ENCODE data around the gene CD82.

Gene CD82

DNA sequence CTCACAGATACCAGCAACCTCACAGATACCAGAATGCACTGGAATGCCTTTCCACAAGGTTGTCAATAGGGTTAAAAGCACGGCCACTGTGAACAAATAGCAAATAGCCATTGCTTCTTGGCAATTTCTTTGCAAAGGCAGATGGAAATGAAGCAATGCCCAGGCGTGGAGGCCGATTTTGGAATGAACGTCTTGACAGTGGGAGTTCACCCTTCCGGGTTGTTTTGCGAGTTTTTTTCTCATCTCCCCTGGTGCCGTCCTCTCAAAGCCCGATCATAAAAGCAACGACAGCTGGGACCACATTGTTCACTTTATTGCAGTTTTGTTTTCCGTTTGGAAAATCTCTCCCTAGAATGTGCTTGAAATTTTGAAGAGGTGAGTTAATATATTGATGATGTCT lies 38.0 kb upstream of the CD82 start:
- Histone ChIP-seq H3K4me3 (ENCODE audit: low read length in 2 of 2) (no peak overlapping the region), H3K14ac (ENCODE audit: low read length) (no peak overlapping the region), H3K18ac (ENCODE audit: low read length) (peak overlapping the region; percentile 2), H3K4me1 (ENCODE audit: control insufficient read depth in 2 of 2, insufficient read depth in 1 of 2, low read depth in 1 of 2, low read length in 2 of 2) (peaks cover 0 to 18% of the 10 kb centered on the region in 2 donors), H2BK15ac (ENCODE audit: low read length) (no peak overlapping the region), H2AFZ (ENCODE audit: low read length) (peak overlapping the region; percentile 38), H3K79me1 (ENCODE audit: low read depth, low read length) (no peaks in the 10 kb centered on the region), H2BK120ac (ENCODE audit: low read depth, low read length) (no peak overlapping the region), H4K91ac (ENCODE audit: low read depth, low read length, poor library complexity) (no peak overlapping the region), H3K27ac (replicated peaks; ENCODE audit: low read length) (no peak overlapping the region), H2AK5ac (ENCODE audit: low read depth, low read length) (no peak overlapping the region), H3K9ac (ENCODE audit: low read depth, low read length, poor library complexity) (no peak overlapping the region), H4K8ac (ENCODE audit: low read depth, low read length) (no peak overlapping the region), H3K27me3 (ENCODE audit: control insufficient read depth in 3 of 3, insufficient read depth in 3 of 3, low read depth in 1 of 3, low read length in 3 of 3) (peaks cover 0 to 29% (median 0%) of the 10 kb centered on the region in 3 experiments), H3K4ac (ENCODE audit: low read length) (no peak overlapping the region), H2BK12ac (ENCODE audit: low read length) (no peak overlapping the region), H3K36me3 (replicated peaks in 1 of 2; ENCODE audit: control insufficient read depth in 2 of 2, insufficient read depth in 2 of 2, low read length in 2 of 2) (no peaks in the 10 kb centered on the region), H3K9me3 (replicated peaks in 1 of 2; ENCODE audit: control insufficient read depth in 2 of 2, insufficient read depth in 1 of 2, low read depth in 1 of 2, low read length in 2 of 2) (no peaks in the 10 kb centered on the region), H2BK5ac (ENCODE audit: low read length) (no peak overlapping the region), H3K23ac (ENCODE audit: low read depth, low read length, poor library complexity) (no peak overlapping the region), H3K4me2 (ENCODE audit: insufficient read depth, low read length, poor library complexity, severe bottlenecking) (no peak overlapping the region)
- no CpG with 5 or more reads among the region's 10 CpGs for WGBS, 2 donors (ENCODE audit: extremely low coverage in 2 of 2, insufficient read length in 2 of 2, insufficient replicate concordance in 1 of 2)
- no peak for DNase-seq (ENCODE audit: low spot score)

DNA sequence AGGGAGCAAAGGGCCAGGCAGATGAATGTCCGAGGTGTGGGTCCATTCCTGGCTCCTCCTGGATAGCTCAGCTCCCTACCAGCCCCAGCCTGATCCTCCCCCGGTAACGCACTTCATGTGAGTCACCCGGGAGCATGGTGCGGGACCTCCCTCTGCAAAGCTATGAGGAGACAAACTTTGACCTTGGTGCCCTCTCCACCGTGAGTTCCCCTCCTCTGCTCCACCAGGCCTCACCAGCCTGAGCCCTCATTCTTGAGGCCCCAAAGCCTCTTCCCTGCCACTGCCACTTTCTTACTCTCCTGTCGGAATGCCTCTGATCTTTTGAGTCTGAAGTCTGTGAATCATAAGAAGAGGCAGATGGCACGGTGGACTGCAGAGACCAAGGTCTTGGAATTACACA lies 37.4 kb upstream of the CD82 start:
- H3K36me3 ChIP-seq (replicated peaks in 1 of 2; ENCODE audit: control insufficient read depth in 2 of 2, insufficient read depth in 2 of 2, low read length in 2 of 2) = no peaks in the 10 kb centered on the region
- DNase-seq (ENCODE audit: low spot score) = no peak

DNA sequence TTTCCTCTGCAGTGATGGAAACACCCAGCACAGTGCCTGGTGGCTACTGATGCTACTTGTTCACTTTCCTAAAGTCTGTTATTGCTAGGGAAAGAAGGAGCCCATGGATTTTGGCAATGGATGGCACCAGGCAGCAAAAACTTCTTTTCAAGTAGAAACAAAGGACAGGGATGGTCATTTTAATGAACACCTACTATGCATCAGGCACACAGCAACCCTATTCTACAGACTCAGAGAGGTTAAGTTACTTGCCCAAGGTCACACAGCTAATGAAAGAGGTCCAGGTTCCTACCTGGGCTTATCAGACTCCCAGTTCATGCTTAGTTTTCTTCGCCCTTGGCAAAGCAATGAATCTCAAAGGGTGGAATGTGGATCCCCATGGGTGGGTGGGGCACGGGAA lies 36.9 kb upstream of the CD82 start:
- Histone ChIP-seq H3K9ac (ENCODE audit: low read depth, low read length, poor library complexity) (no peak overlapping the region), H4K8ac (ENCODE audit: low read depth, low read length) (no peak overlapping the region), H3K18ac (ENCODE audit: low read length) (no peak overlapping the region), H2BK120ac (ENCODE audit: low read depth, low read length) (no peak overlapping the region), H3K36me3 (replicated peaks in 1 of 2; ENCODE audit: control insufficient read depth in 2 of 2, insufficient read depth in 2 of 2, low read length in 2 of 2) (no peaks in the 10 kb centered on the region), H2BK12ac (ENCODE audit: low read length) (no peak overlapping the region), H3K27ac (replicated peaks; ENCODE audit: low read length) (no peak overlapping the region), H4K91ac (ENCODE audit: low read depth, low read length, poor library complexity) (no peak overlapping the region), H3K4me1 (ENCODE audit: control insufficient read depth in 2 of 2, insufficient read depth in 1 of 2, low read depth in 1 of 2, low read length in 2 of 2) (peaks cover 0 to 18% of the 10 kb centered on the region in 2 donors), H3K4me3 (ENCODE audit: low read length in 2 of 2) (no peak overlapping the region), H3K23ac (ENCODE audit: low read depth, low read length, poor library complexity) (no peak overlapping the region), H3K14ac (ENCODE audit: low read length) (no peak overlapping the region), H2AFZ (ENCODE audit: low read length) (no peak overlapping the region), H2BK15ac (ENCODE audit: low read length) (no peak overlapping the region), H3K4ac (ENCODE audit: low read length) (no peak overlapping the region), H3K27me3 (ENCODE audit: control insufficient read depth in 3 of 3, insufficient read depth in 3 of 3, low read depth in 1 of 3, low read length in 3 of 3) (peaks cover 0 to 29% (median 0%) of the 10 kb centered on the region in 3 experiments), H2AK5ac (ENCODE audit: low read depth, low read length) (no peak overlapping the region), H3K4me2 (ENCODE audit: insufficient read depth, low read length, poor library complexity, severe bottlenecking) (no peak overlapping the region), H3K79me1 (ENCODE audit: low read depth, low read length) (no peaks in the 10 kb centered on the region), H3K9me3 (replicated peaks in 1 of 2; ENCODE audit: control insufficient read depth in 2 of 2, insufficient read depth in 1 of 2, low read depth in 1 of 2, low read length in 2 of 2) (no peaks in the 10 kb centered on the region), H2BK5ac (ENCODE audit: low read length) (no peak overlapping the region)
- no peak for DNase-seq (ENCODE audit: low spot score)
- WGBS, 2 donors (ENCODE audit: extremely low coverage in 2 of 2, insufficient read length in 2 of 2, insufficient replicate concordance in 1 of 2) = no CpG with 5 or more reads among the region's 2 CpGs

More for the DNA sequence above, 37.4 kb upstream of the CD82 start:
- no peak overlapping the region for H2BK5ac ChIP-seq (ENCODE audit: low read length)
- H2AK5ac ChIP-seq (ENCODE audit: low read depth, low read length) = no peak overlapping the region
- H2BK12ac ChIP-seq (ENCODE audit: low read length) = no peak overlapping the region
- no peak overlapping the region for H2BK15ac ChIP-seq (ENCODE audit: low read length)
- no peaks in the 10 kb centered on the region for H3K9me3 ChIP-seq (replicated peaks in 1 of 2; ENCODE audit: control insufficient read depth in 2 of 2, insufficient read depth in 1 of 2, low read depth in 1 of 2, low read length in 2 of 2)
- no peak overlapping the region for H2AFZ ChIP-seq (ENCODE audit: low read length)
- H3K9ac ChIP-seq (ENCODE audit: low read depth, low read length, poor library complexity) = no peak overlapping the region
- H3K14ac ChIP-seq (ENCODE audit: low read length) = no peak overlapping the region
- H3K79me1 ChIP-seq (ENCODE audit: low read depth, low read length) = no peaks in the 10 kb centered on the region
- H3K4me3 ChIP-seq (ENCODE audit: low read length in 2 of 2) = no peak overlapping the region
- no peak overlapping the region for H4K91ac ChIP-seq (ENCODE audit: low read depth, low read length, poor library complexity)
- no peak overlapping the region for H3K18ac ChIP-seq (ENCODE audit: low read length)
- no peak overlapping the region for H4K8ac ChIP-seq (ENCODE audit: low read depth, low read length)
- peaks cover 0 to 18% of the 10 kb centered on the region in 2 donors for H3K4me1 ChIP-seq (ENCODE audit: control insufficient read depth in 2 of 2, insufficient read depth in 1 of 2, low read depth in 1 of 2, low read length in 2 of 2)
- WGBS, 2 donors (ENCODE audit: extremely low coverage in 2 of 2, insufficient read length in 2 of 2, insufficient replicate concordance in 1 of 2) = no CpG with 5 or more reads among the region's 8 CpGs
- H3K23ac ChIP-seq (ENCODE audit: low read depth, low read length, poor library complexity) = no peak overlapping the region
- no peak overlapping the region for H3K27ac ChIP-seq (replicated peaks; ENCODE audit: low read length)
- H3K4ac ChIP-seq (ENCODE audit: low read length) = no peak overlapping the region
- no peak overlapping the region for H3K4me2 ChIP-seq (ENCODE audit: insufficient read depth, low read length, poor library complexity, severe bottlenecking)
- no peak overlapping the region for H2BK120ac ChIP-seq (ENCODE audit: low read depth, low read length)
- H3K27me3 ChIP-seq (ENCODE audit: control insufficient read depth in 3 of 3, insufficient read depth in 3 of 3, low read depth in 1 of 3, low read length in 3 of 3) = peaks cover 0 to 29% (median 0%) of the 10 kb centered on the region in 3 experiments

DNA sequence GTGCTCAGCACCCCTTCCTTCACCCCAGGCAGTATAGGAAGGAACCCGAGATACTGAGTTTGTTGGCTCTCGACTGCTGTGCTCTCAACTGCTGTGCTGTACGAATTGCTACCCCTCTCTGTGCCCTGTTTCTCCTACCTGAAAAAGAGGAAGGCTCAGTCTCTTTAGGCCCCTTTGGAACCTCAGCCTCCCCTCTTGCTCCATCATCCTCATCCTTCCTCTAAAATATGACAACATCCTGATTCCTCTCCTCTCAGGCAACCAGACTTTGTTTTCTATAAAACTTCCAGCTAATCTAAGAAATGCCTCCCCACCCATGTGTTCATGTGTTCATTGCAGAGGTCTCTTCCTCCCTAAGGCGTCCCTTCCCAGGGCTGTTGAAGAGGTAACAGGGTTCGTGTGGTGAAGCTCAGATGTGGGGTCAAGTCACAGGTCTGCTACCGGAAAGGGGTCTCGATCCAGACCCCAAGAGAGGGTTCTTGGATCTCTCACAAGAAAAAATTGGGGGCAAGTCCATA lies 35.5 kb upstream of the CD82 start:
- Histone ChIP-seq H3K36me3 (replicated peaks in 1 of 2; ENCODE audit: control insufficient read depth in 2 of 2, insufficient read depth in 2 of 2, low read length in 2 of 2) (no peaks in the 10 kb centered on the region), H2BK15ac (ENCODE audit: low read length) (no peak overlapping the region), H3K27ac (replicated peaks; ENCODE audit: low read length) (no peak overlapping the region), H3K14ac (ENCODE audit: low read length) (no peak overlapping the region), H2BK12ac (ENCODE audit: low read length) (no peak overlapping the region), H2AFZ (ENCODE audit: low read length) (no peak overlapping the region), H4K91ac (ENCODE audit: low read depth, low read length, poor library complexity) (no peak overlapping the region), H2AK5ac (ENCODE audit: low read depth, low read length) (no peak overlapping the region), H3K9me3 (replicated peaks in 1 of 2; ENCODE audit: control insufficient read depth in 2 of 2, insufficient read depth in 1 of 2, low read depth in 1 of 2, low read length in 2 of 2) (no peaks in the 10 kb centered on the region), H3K4ac (ENCODE audit: low read length) (no peak overlapping the region), H3K4me3 (ENCODE audit: low read length in 2 of 2) (no peak overlapping the region), H3K9ac (ENCODE audit: low read depth, low read length, poor library complexity) (no peak overlapping the region), H3K79me1 (ENCODE audit: low read depth, low read length) (no peaks in the 10 kb centered on the region), H3K18ac (ENCODE audit: low read length) (no peak overlapping the region), H2BK120ac (ENCODE audit: low read depth, low read length) (no peak overlapping the region), H3K4me2 (ENCODE audit: insufficient read depth, low read length, poor library complexity, severe bottlenecking) (no peak overlapping the region), H3K4me1 (ENCODE audit: control insufficient read depth in 2 of 2, insufficient read depth in 1 of 2, low read depth in 1 of 2, low read length in 2 of 2) (peaks cover 0 to 18% of the 10 kb centered on the region in 2 donors), H3K23ac (ENCODE audit: low read depth, low read length, poor library complexity) (no peak overlapping the region), H4K8ac (ENCODE audit: low read depth, low read length) (no peak overlapping the region), H3K27me3 (ENCODE audit: control insufficient read depth in 3 of 3, insufficient read depth in 3 of 3, low read depth in 1 of 3, low read length in 3 of 3) (peaks cover 0 to 29% (median 0%) of the 10 kb centered on the region in 3 experiments), H2BK5ac (ENCODE audit: low read length) (no peak overlapping the region)
- DNase-seq (ENCODE audit: low spot score) = no peak
- no CpG with 5 or more reads among the region's 7 CpGs for WGBS, 2 donors (ENCODE audit: extremely low coverage in 2 of 2, insufficient read length in 2 of 2, insufficient replicate concordance in 1 of 2)
